ENCODE results near the gene ZFPL1.

The ZFPL1 gene

DNA sequence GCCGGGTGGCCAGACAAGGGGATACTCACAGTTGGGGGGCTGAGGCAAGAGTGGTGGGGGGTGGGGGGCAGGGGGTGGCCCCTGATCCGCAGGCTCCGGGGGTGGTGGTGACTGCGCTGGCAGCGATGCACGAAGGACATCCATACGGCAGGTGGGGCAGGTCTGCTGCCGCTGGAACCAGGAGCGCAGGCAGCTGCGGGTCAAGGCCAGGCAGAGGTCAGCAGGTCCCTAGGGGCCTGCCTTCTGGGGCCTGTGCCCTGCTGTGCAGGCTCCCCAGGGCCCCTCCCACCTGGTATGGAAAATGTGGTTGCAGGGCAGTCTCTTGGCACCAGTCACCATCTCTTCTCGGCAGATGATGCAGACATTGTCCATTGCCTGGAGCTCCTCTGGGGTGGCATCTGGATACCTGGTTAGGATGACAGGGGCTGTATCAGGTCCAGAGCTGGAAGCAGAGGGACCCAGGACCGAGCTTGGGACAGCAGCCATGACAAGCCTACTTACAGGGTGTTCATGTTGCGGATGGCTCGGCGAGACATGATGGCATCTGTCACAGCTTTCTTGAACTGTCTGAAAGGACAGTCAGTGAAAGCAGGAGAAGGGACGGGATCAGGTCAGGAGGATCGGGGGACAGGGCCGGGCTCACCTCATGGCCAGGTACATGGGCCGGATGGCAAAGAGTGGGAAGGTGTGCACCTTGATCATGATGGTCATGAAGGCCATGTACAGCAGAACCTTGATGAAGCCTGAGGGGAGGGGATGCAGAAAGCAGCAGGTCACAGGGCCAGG lies 46.8 kb downstream of the ZFPL1 start:
- DNase-seq, result peak; percentile 16

DNA sequence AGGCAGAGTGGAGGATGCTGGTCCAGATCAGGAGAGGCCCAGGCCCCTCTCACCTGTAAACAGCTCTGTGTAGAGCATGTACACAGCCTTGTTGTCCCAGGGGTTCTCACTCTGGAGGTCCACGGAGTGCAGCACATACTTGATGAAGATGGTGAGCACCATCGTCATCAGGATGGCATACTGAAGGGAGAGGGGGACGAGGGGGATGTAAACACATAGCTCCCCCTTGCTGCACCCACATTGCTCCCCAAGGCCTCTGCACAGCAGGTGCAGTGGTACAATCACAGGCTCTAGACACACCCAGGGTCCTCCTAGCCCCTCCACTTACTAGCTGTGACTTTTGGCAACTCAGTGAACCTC lies 47.4 kb downstream of the ZFPL1 start:
- peak; percentile 15 for DNase-seq

DNA sequence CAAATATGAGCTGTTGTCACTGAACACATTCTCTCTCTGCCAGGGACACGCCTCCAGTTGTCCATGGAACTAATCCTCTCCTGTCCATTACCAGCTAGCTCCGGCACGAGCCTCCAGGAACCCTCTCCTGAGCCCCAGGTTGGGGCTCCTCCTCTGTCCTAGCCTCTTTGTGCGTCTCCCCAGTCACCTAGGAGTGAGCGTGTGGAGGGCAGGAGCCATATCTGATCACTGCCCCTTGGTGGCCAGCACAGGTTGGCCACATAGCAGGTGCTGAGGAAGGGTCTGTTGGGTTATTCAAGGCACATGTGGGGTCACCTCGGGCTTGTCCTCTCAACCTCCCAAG lies 47.8 kb downstream of the ZFPL1 start:
- DNase-seq, result peak; percentile 15

DNA sequence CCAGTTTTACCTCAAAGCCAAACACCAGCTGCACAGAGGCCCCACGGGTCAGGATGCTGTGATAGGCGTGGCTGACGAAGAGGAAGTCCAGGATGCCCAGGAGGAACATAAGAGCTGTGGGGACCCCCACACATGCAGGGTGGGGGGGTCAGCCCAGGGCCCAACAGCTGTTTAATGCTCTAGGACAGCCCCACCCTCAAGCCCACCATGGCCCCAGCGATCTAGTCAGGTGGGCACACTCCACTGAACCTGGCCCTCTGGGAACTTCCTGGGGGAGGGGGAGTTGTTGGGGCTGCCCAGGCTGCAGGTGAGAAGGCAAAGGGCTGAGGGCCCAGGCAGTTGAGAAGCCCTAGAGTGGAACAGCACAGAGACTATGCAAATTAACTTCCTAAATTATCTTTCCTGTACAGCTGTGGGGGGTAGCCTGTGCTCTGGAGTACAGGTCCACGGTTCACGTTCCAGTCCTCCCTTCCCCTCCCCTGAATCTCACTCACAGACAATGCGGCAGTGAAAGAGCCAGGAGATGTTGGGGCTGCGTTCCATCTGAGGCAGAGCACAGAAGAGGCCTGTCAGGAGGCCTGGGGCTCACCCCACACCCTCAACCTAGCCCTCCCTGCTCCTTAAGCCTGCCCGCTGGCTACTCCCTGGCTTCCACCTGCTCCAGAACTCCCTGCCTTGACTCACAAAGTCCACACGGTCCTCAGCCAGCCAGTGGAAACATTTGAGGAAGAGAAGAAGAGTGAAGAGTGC lies 48.4 kb downstream of the ZFPL1 start:
- peak; percentile 15 for DNase-seq

DNA sequence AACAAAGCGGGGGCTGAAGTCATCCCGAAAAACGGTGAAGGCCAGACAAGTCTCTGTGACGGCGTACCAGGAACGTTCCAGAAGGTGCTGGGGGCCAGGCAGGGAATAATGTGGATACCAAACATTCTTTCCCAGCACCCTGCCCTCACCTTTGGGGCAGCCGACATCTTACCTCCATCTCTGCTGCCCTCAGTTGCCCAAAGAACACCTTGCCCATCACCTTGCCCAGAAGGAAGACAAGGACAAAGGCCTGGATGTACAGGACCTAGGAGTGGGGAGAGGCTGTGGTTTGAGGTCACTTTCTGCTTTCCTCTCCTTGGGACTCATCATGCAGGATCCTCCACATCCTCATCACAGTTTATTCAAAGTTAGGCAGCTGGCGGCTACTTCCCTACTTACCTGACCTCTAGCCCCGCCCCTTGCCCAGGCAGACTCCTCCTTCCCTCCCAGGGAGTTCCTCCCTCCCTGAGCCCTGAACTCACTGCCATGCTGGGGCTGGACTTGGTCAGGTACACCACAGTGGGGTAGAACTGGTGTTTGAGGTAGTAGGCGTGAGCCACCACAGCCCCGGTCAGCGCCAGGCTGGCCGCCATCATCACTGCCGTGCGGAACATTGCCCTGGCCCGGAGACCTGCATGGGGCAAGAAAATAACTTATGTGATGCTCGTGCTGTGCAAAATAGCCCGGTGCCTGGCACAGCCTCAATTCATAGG lies 49.1 kb downstream of the ZFPL1 start:
- peak; percentile 55 for DNase-seq

DNA sequence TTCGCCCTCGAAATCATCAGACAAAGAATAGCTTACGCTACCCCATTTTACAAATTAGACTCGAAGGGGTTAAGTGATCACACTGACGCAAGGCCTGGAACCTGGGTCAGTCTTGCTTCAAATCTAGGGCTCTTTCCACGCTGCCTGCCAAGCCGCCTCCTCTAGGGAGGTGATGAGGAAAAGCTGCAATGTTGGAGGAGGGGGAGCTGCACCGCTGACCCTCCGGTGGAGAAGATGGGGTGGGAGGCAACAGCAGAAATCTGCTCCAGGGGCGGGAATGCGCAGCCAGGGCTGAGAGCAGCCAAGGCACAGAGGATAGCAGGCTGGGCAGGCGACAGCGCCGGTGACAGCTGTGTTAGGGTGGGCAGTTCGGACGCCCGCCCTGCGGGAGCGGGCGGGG lies 49.7 kb downstream of the ZFPL1 start:
- DNase-seq, result no peak

DNA sequence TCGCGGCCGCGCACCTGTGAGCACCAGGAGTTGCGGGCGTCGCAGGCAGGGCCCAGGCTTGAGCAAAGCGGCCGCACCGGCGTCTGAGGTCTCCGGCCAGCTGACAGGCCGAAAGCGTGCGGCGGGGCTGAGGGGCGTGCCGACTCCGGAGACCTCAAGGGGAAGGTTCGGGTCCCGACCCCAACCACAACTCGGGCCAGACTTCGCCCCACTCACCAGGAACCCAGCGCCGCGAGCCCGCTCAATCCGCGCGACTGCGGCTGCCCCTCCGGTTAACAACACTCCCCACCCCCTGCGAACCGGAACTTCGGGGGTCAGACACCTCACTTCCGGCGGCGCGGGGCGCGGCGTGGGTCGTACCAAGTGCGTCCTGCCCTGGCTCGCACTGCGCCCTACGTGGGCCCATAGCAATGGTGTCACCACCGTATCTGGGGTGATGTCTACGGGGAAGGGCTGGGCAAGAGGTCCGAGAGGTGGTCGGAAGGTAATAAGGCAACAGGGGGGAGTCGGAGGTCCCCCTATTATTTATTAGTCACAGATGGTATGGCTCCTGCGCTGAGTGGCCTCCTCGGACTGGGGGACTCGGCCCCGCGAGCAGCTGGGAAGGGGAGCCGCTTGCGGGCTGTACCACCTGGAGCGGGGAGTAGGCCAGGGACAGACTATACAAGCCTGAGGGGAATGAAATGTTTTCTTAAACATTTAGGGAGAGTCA lies 50.4 kb downstream of the ZFPL1 start, which contains the start of gene SYVN1:
TSS of gene SYVN1 (minus strand) at position 280 of the 712 bp plus-strand sequence. CDS start 918 bp downstream, outside the sequence.
- peak; percentile 93 for DNase-seq

DNA sequence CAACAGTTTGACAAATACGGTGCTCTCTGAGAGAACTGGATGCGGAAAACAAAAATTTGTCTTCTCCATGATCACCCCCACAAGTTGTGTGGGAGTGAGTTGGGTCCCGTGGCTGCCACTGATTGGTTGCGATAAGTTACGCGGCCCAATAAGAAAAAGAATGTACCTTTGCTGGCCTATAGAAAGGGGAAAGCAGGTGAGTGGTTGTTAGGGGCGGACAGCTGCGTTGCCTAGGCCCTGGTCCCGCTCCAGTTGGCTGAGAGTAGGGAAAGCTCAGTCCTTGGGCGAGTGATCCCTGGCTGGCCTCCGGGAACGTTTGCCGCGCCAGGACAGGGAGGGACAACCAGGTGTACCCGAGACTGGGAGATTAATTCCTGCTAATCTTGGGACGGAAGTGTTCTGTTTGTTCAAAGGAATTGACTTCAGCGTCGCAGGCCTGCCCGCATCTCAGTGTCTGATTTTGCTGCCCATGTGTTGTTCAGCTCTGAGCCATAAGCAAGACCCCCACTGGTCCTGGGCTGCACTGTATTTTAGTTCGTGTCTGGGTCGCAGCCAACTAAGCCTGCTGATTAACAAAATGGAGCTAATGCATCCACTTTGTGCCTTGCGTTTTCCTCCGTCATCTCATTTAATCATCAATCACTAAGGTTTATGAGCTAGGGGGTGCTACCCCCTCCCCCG lies 51.1 kb downstream of the ZFPL1 start:
- DNase-seq, result peak; percentile 78

DNA sequence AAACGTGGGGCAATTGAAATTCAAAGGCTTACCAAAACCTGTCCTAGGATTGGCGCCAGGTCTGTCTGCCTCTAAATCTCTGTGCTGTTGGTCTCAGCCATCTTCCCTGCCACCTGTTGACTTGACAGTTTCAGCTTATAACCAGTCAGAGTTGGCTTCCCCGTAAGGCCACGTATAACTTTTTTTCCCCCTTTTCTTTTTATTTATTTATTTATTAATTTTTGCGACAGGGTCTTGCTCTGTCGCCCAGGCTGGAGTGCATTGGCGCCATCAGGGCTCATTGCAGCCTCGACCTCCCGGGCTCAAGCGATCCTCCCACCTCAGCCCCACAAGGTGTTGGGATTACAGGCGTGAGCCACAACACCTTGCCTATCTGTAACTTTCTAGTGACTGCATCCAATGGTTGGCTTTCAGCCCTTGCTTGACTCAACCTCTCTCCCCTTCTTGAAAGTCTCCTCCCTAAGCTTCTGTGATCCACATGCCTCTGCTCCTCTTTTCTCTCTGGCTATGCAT lies 51.7 kb downstream of the ZFPL1 start:
- DNase-seq, result no peak

DNA sequence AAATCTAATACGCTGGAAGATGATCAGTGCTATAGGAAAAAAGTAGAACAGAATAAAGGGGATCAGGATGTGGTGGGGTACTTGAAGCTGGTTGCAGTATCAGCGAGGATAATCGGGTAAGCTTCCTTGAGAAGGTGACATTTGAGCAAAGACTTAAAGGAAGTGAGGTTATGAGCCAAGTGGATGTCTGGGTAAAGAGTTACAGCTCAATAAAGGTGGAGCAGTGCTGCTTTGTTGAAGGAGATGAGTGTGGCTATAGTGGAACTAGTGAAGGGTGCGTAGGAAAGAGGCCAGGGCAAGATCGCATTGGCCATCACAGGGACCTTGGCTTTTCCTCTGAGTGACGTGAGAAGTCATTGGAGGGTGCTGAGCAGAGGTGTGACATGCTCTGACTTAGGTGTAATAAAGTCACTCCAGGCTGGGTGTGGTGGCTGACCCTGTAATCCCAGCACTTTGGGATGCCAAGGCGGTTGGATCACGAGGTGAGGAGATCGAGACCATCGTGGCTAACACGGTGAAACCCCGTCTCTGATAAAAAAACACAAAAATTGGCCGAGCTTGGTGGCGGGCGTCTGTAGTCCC lies 52.6 kb downstream of the ZFPL1 start:
- no peak for DNase-seq

Data from activated T-cell treated with anti-CD3 and anti-CD28 coated beads, Interleukin-2, amount 50 U/mL, for 1 hour (primary cell).